SW 1271 (cell line): ENCODE data around the gene SSBP3.
A peak's percentile ranks its signal among the peaks of the same experiment; 100 is the strongest.

ENCODE experiments used
- DNase-seq, 2 experiments: peaks; one replicate each; lab custom pipeline; 2025; lab: John Stamatoyannopoulos, UW

SSBP3 gene

GRCh38 chr1:54409156-54410142, 3.3 kb upstream of the SSBP3 start:
- no peak for DNase-seq

GRCh38 chr1:54408147-54409066, 2.2 kb upstream of the SSBP3 start:
- DNase-seq = peak in 1 of 2 experiments; percentile 18

GRCh38 chr1:54407404-54408146, 1.4 kb upstream of the SSBP3 start:
- peak; percentile 70 to 87 for DNase-seq

GRCh38 chr1:54407154-54407403, 885 bp upstream of the SSBP3 start:
- DNase-seq = peak in 1 of 2 experiments; percentile 35

GRCh38 chr1:54405898-54406293, 298 bp downstream of the SSBP3 start:
- DNase-seq = no peak

GRCh38 chr1:54404939-54405897, 976 bp downstream of the SSBP3 start:
- no peak for DNase-seq

- DNase-seq = no peak
Observed at GRCh38 chr1:54404263-54404662, 1.9 kb downstream of the SSBP3 start.

- DNase-seq = no peak
Observed at GRCh38 chr1:54403808-54404261, 2.4 kb downstream of the SSBP3 start.

- no peak for DNase-seq
Observed at GRCh38 chr1:54403405-54403804, 2.8 kb downstream of the SSBP3 start.

GRCh38 chr1:54402896-54403295, 3.3 kb downstream of the SSBP3 start:
- DNase-seq = no peak

- no peak for DNase-seq
Observed at GRCh38 chr1:54401799-54402198, 4.4 kb downstream of the SSBP3 start.

- no peak for DNase-seq
Observed at GRCh38 chr1:54400329-54400728, 5.9 kb downstream of the SSBP3 start.

GRCh38 chr1:54399765-54400164, 6.4 kb downstream of the SSBP3 start:
- DNase-seq = no peak

- DNase-seq = no peak
Observed at GRCh38 chr1:54398963-54399528, 7.1 kb downstream of the SSBP3 start.

GRCh38 chr1:54397980-54398379, 8.2 kb downstream of the SSBP3 start:
- DNase-seq = no peak

- DNase-seq = no peak
Observed at GRCh38 chr1:54397090-54397591, 9.1 kb downstream of the SSBP3 start.

GRCh38 chr1:54396261-54396933, 9.8 kb downstream of the SSBP3 start:
- DNase-seq = no peak

GRCh38 chr1:54395281-54395934, 10.8 kb downstream of the SSBP3 start:
- DNase-seq = no peak

- no peak for DNase-seq
Observed at GRCh38 chr1:54394104-54394503, 12.1 kb downstream of the SSBP3 start.
